HEK293 (cell line): ENCODE data around the gene ALKAL2.

ENCODE experiments used
- GFI1B ChIP-seq: fragments of 450-650 bp; formaldehyde crosslinking; IDR thresholded peaks from 2 replicates; pipeline ENCODE4 v1.5.1; 2016; ENCODE audit warnings: missing biosample characterization, missing genetic modification characterization
- SP3 ChIP-seq: fragments of 450-650 bp; formaldehyde crosslinking; IDR thresholded peaks from 2 replicates; pipeline ENCODE4 v1.5.1; 2016; ENCODE audit warnings: missing biosample characterization, missing genetic modification characterization
- ZBTB10 ChIP-seq: fragments of 450-650 bp; formaldehyde crosslinking; IDR thresholded peaks from 2 replicates; pipeline ENCODE4 v1.5.1; 2016; ENCODE audit warnings: missing biosample characterization, missing genetic modification characterization
- ZNF112 ChIP-seq: fragments of 450-650 bp; formaldehyde crosslinking; IDR thresholded peaks from 2 replicates; pipeline ENCODE4 v1.5.0; 2017; ENCODE audit warnings: missing biosample characterization, missing genetic modification characterization
- ZNF169 ChIP-seq: fragments of 450-650 bp; formaldehyde crosslinking; IDR thresholded peaks from 2 replicates; pipeline ENCODE4 v1.5.1; 2016; ENCODE audit warnings: missing biosample characterization, missing genetic modification characterization
- ZNF221 ChIP-seq: fragments of 450-650 bp; formaldehyde crosslinking; IDR thresholded peaks from 2 replicates; pipeline ENCODE4 v1.5.1; 2017; ENCODE audit warnings: missing biosample characterization, missing genetic modification characterization, borderline replicate concordance
- ZNF292 ChIP-seq: fragments of 450-650 bp; formaldehyde crosslinking; IDR thresholded peaks from 2 replicates; pipeline ENCODE4 v1.5.1; 2016; ENCODE audit warnings: low read depth, missing biosample characterization, missing genetic modification characterization, borderline replicate concordance
- ZNF341 ChIP-seq: fragments of 450-650 bp; formaldehyde crosslinking; IDR thresholded peaks from 2 replicates; pipeline ENCODE4; 2016; ENCODE audit warnings: low read depth, missing biosample characterization, missing genetic modification characterization
- ZNF404 ChIP-seq: fragments of 450-650 bp; formaldehyde crosslinking; IDR thresholded peaks from 2 replicates; pipeline ENCODE4 v1.5.1; 2017; ENCODE audit warnings: missing biosample characterization, missing genetic modification characterization
- ZNF416 ChIP-seq: fragments of 450-650 bp; formaldehyde crosslinking; IDR thresholded peaks from 2 replicates; pipeline ENCODE4 v1.5.1; 2016; ENCODE audit warnings: missing biosample characterization, missing genetic modification characterization
- ZNF510 ChIP-seq: fragments of 450-650 bp; formaldehyde crosslinking; IDR thresholded peaks from 2 replicates; pipeline ENCODE4 v1.5.1; 2018; ENCODE audit warnings: mild to moderate bottlenecking, missing genetic modification characterization, missing biosample characterization; ENCODE audit not compliant: insufficient replicate concordance
- ZNF530 ChIP-seq: fragments of 450-650 bp; formaldehyde crosslinking; IDR thresholded peaks from 2 replicates; pipeline ENCODE4 v1.5.1; 2016; ENCODE audit warnings: low read depth, missing biosample characterization, missing genetic modification characterization
- ZNF664 ChIP-seq: fragments of 450-650 bp; formaldehyde crosslinking; IDR thresholded peaks from 2 replicates; pipeline ENCODE4 v1.5.1; 2016; ENCODE audit warnings: missing biosample characterization, missing genetic modification characterization
- ZNF692 ChIP-seq: fragments of 450-650 bp; formaldehyde crosslinking; IDR thresholded peaks from 2 replicates; pipeline ENCODE4 v1.5.1; 2016; ENCODE audit warnings: missing biosample characterization, missing genetic modification characterization
- ZNF76 ChIP-seq: fragments of 450-650 bp; formaldehyde crosslinking; IDR thresholded peaks from 2 replicates; pipeline ENCODE4; 2016; ENCODE audit warnings: low read depth, missing biosample characterization, missing genetic modification characterization, borderline replicate concordance
- ZNF768 ChIP-seq: fragments of 450-650 bp; formaldehyde crosslinking; IDR thresholded peaks from 2 replicates; pipeline ENCODE4 v1.5.1; 2018; ENCODE audit warnings: missing biosample characterization, mild to moderate bottlenecking, missing genetic modification characterization
- TF ChIP-seq, protein P1 (sequence below): fragments of 450-650 bp; formaldehyde crosslinking; optimal IDR thresholded peaks from 2 replicates; pipeline ENCODE3; 2016; ENCODE audit warnings: missing biosample characterization, mild to moderate bottlenecking, missing genetic modification characterization
- TF ChIP-seq, protein P2 (sequence below): fragments of 450-650 bp; formaldehyde crosslinking; IDR thresholded peaks from 2 replicates; pipeline ENCODE4 v1.5.1; 2017; ENCODE audit warnings: missing biosample characterization, mild to moderate bottlenecking, missing genetic modification characterization, moderate library complexity
- TF ChIP-seq, protein P3 (sequence below): fragments of 450-650 bp; formaldehyde crosslinking; IDR thresholded peaks from 2 replicates; pipeline ENCODE4 v1.5.1; 2016; ENCODE audit warnings: missing biosample characterization, missing genetic modification characterization

ALKAL2 gene

GRCh38 chr2:246489-247144 is 41.3 kb downstream of the ALKAL2 start (continued):
- TF ChIP-seq ZBTB10 (tag by site-specific recombination): no peak
- TF ChIP-seq, protein P1, sequence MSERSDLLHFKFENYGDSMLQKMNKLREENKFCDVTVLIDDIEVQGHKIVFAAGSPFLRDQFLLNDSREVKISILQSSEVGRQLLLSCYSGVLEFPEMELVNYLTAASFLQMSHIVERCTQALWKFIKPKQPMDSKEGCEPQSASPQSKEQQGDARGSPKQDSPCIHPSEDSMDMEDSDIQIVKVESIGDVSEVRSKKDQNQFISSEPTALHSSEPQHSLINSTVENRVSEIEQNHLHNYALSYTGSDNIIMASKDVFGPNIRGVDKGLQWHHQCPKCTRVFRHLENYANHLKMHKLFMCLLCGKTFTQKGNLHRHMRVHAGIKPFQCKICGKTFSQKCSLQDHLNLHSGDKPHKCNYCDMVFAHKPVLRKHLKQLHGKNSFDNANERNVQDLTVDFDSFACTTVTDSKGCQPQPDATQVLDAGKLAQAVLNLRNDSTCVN (tag by site-specific recombination): no peak
- TF ChIP-seq ZNF530 (tag by site-specific recombination): no peak
- no peak for TF ChIP-seq ZNF404
- no peak for TF ChIP-seq ZNF416 (tag by site-specific recombination)
- no peak for TF ChIP-seq ZNF664 (tag by site-specific recombination)
- no peak for TF ChIP-seq ZNF76 (tag by site-specific recombination)
- no peak for TF ChIP-seq ZNF341 (tag by site-specific recombination)
- TF ChIP-seq, protein P2, sequence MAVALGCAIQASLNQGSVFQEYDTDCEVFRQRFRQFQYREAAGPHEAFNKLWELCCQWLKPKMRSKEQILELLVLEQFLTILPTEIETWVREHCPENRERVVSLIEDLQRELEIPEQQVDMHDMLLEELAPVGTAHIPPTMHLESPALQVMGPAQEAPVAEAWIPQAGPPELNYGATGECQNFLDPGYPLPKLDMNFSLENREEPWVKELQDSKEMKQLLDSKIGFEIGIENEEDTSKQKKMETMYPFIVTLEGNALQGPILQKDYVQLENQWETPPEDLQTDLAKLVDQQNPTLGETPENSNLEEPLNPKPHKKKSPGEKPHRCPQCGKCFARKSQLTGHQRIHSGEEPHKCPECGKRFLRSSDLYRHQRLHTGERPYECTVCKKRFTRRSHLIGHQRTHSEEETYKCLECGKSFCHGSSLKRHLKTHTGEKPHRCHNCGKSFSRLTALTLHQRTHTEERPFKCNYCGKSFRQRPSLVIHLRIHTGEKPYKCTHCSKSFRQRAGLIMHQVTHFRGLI (tag by site-specific recombination): no peak
- TF ChIP-seq ZNF510 (tag by site-specific recombination): no peak
- no peak for TF ChIP-seq ZNF112 (tag by site-specific recombination)
- no peak for TF ChIP-seq ZNF692
- TF ChIP-seq GFI1B (tag by site-specific recombination): 0 out of 2 replicates have a peak, but pooled peaks have one; percentile 38
- no peak for TF ChIP-seq ZNF221 (tag by site-specific recombination)
- no peak for TF ChIP-seq ZNF292 (tag by site-specific recombination)
- TF ChIP-seq, protein P3, sequence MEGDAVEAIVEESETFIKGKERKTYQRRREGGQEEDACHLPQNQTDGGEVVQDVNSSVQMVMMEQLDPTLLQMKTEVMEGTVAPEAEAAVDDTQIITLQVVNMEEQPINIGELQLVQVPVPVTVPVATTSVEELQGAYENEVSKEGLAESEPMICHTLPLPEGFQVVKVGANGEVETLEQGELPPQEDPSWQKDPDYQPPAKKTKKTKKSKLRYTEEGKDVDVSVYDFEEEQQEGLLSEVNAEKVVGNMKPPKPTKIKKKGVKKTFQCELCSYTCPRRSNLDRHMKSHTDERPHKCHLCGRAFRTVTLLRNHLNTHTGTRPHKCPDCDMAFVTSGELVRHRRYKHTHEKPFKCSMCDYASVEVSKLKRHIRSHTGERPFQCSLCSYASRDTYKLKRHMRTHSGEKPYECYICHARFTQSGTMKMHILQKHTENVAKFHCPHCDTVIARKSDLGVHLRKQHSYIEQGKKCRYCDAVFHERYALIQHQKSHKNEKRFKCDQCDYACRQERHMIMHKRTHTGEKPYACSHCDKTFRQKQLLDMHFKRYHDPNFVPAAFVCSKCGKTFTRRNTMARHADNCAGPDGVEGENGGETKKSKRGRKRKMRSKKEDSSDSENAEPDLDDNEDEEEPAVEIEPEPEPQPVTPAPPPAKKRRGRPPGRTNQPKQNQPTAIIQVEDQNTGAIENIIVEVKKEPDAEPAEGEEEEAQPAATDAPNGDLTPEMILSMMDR (tag by site-specific recombination): peak; percentile 31; the same call in 1 of the 2 replicates
- TF ChIP-seq ZNF169 (tag by site-specific recombination): no peak
- TF ChIP-seq SP3 (tag by site-specific recombination): 0 out of 2 replicates have a peak, but pooled peaks have one; percentile 19
- TF ChIP-seq ZNF768 (tag by site-specific recombination): no peak
- TF ChIP-seq, all 188 proteins: peak for 6
